HepG2 (cell line): ENCODE measurements around the gene DPYD. TPM values are rescaled to one million over a fixed set of nuclear protein-coding genes. Genes with fewer than 3 reads are reported as not detected.

Source experiments
- ATAC-seq: fragments of 200-7000 bp; cut with Tn5 transposase; 3 replicates; pipeline ENCODE4 v1.9.1; 2020; ENCODE audit warnings: mild to moderate bottlenecking, moderate library complexity
- BruUV-seq: library from RNA; stranded (reverse); fragments of 400-500 nt; replicated peaks from 2 replicates; lab custom pipeline; 2021; lab: Mats Ljungman, UMichigan
- CTCF ChIA-PET: fragments of 300-600 bp; formaldehyde crosslinking; extraction: SDS; loops from one replicate; lab custom pipeline; 2021; ENCODE audit warnings: low total read pairs, inconsistent platforms, low intra/inter-chr PET ratio; lab: Yijun Ruan, JAX
- POLR2A ChIA-PET: fragments of 350-600 bp; sonication (Branson Sonifier 250); formaldehyde crosslinking; loops from one replicate; lab custom pipeline; 2020; ENCODE audit warnings: antibody characterized with exemption, inconsistent platforms; lab: Yijun Ruan, JAX
- DNase-seq: peaks from one replicate; pipeline ENCODE4 v3.0.0-alpha.2; 2015; ENCODE audit warnings: low spot score
- FAIRE-seq: peaks from 3 replicates; lab custom pipeline; 2011; peaks lifted over from hg19 to GRCh38; lab: Jason Lieb, UNC
- H2AFZ ChIP-seq: one replicate; pipeline ENCODE4 v1.6.1; 2011; ENCODE audit warnings: low read length, inconsistent platforms
- H3K27ac ChIP-seq: fragments of 300-600 bp; 3 replicates; pipeline ENCODE4 v1.8.0; 2011; ENCODE audit warnings: mixed run types, mild to moderate bottlenecking, mixed read lengths, low read length, inconsistent platforms; ENCODE audit not compliant: insufficient read depth; ENCODE audit errors: extremely low read length
- H3K27me3 ChIP-seq, 2 experiments: fragments of 200-600 bp in 1 of 2; 2 replicates in 1 of 2; 3 replicates in 1 of 2; pipeline versions ENCODE4 v1.6.0 to v1.8.0; 2011; ENCODE audit warnings: low read length in 2 of 2, mild to moderate bottlenecking in 2 of 2, moderate library complexity in 2 of 2, inconsistent platforms in 1 of 2; ENCODE audit not compliant: insufficient read depth in 2 of 2, control insufficient read depth in 1 of 2
- H3K36me3 ChIP-seq, 2 experiments: fragments of 200-600 bp in 1 of 2; replicated peaks in 1 of 2; 2 replicates in 1 of 2; 3 replicates in 1 of 2; pipeline versions ENCODE4 v1.5.1 to v1.8.0; 2011; ENCODE audit warnings: low read length in 2 of 2, inconsistent platforms in 1 of 2; ENCODE audit not compliant: insufficient read depth in 2 of 2, control insufficient read depth in 1 of 2
- H3K4me1 ChIP-seq: 2 replicates; pipeline ENCODE4 v1.5.1; 2012; ENCODE audit warnings: low read length, inconsistent platforms; ENCODE audit not compliant: insufficient read depth
- H3K4me2 ChIP-seq: 2 replicates; pipeline ENCODE4 v1.6.0; 2011; ENCODE audit warnings: low read depth, low read length, inconsistent platforms
- H3K4me3 ChIP-seq, 3 experiments: fragments of 200-600 bp in 1 of 3; sonication (generic), shearing (Covaris generic) in 1 of 3; replicated peaks in 1 of 3; 2 replicates each; pipeline ENCODE4 v1.5.1; 2011 to 2016; ENCODE audit warnings: low read length in 3 of 3, inconsistent platforms in 2 of 3, low read depth in 2 of 3, mild to moderate bottlenecking in 2 of 3, control low read depth in 1 of 3, mixed read lengths in 1 of 3; ENCODE audit not compliant: insufficient read depth in 1 of 3
- H3K79me2 ChIP-seq: one replicate; pipeline ENCODE4 v1.6.1; 2011; ENCODE audit warnings: low read length, inconsistent platforms; ENCODE audit not compliant: insufficient read depth
- H3K9ac ChIP-seq: 2 replicates; pipeline ENCODE4 v1.6.0; 2011; ENCODE audit warnings: mild to moderate bottlenecking, low read depth, low read length, inconsistent platforms; ENCODE audit not compliant: insufficient read depth
- H3K9me3 ChIP-seq: 2 replicates; pipeline ENCODE4 v1.5.1; 2012; ENCODE audit warnings: mild to moderate bottlenecking, low read length
- H4K20me1 ChIP-seq: 2 replicates; pipeline ENCODE4 v1.6.0; 2011; ENCODE audit warnings: inconsistent platforms, mild to moderate bottlenecking, low read length, moderate library complexity; ENCODE audit not compliant: insufficient read depth
- AHDC1 ChIP-seq: sonication (generic); formaldehyde crosslinking; IDR thresholded peaks from 2 replicates; pipeline ENCODE4 v1.5.1; 2020; ENCODE audit warnings: mild to moderate bottlenecking, missing genetic modification reagents, borderline replicate concordance
- CHCHD3 ChIP-seq: sonication (generic); formaldehyde crosslinking; IDR thresholded peaks from 2 replicates; pipeline ENCODE4 v1.8.0; 2022; ENCODE audit warnings: mild to moderate bottlenecking, missing genetic modification reagents, moderate library complexity
- DNMT1 ChIP-seq: sonication (generic); formaldehyde crosslinking; IDR thresholded peaks from 2 replicates; pipeline ENCODE4 v1.5.1; 2020; ENCODE audit warnings: mild to moderate bottlenecking, missing genetic modification reagents
- ELF4 ChIP-seq: sonication (generic); formaldehyde crosslinking; IDR thresholded peaks from 2 replicates; pipeline ENCODE4 v1.5.0; 2020; ENCODE audit warnings: missing genetic modification reagents, mild to moderate bottlenecking, moderate library complexity, borderline replicate concordance
- FOXM1 ChIP-seq: sonication (generic); formaldehyde crosslinking; IDR thresholded peaks from 2 replicates; pipeline ENCODE4 v1.5.0; 2020; ENCODE audit warnings: missing genetic modification reagents
- MTF1 ChIP-seq: sonication (generic); formaldehyde crosslinking; IDR thresholded peaks from 2 replicates; pipeline ENCODE4 v1.5.0; 2020; ENCODE audit warnings: missing genetic modification reagents
- RBAK ChIP-seq: sonication (generic); formaldehyde crosslinking; IDR thresholded peaks from 2 replicates; pipeline ENCODE4 v1.5.1; 2020; ENCODE audit warnings: mild to moderate bottlenecking, missing genetic modification reagents
- SRF ChIP-seq: IDR thresholded peaks from 2 replicates; pipeline ENCODE4 v1.6.1; 2011; ENCODE audit warnings: mild to moderate bottlenecking, low read depth, low read length, moderate library complexity
- TAF15 ChIP-seq: fragments of 200-400 bp; formaldehyde crosslinking; IDR thresholded peaks from one replicate; pipeline ENCODE4 v1.6.1; 2018; ENCODE audit warnings: mild to moderate bottlenecking, low read depth, low read length; ENCODE audit not compliant: poor library complexity, severe bottlenecking
- TRIM24 ChIP-seq: sonication (generic); formaldehyde crosslinking; IDR thresholded peaks from 2 replicates; pipeline ENCODE4 v1.8.0; 2022; ENCODE audit warnings: mild to moderate bottlenecking, missing genetic modification reagents
- XBP1 ChIP-seq: sonication (generic); formaldehyde crosslinking; IDR thresholded peaks from 2 replicates; pipeline ENCODE4 v1.5.0; 2020; ENCODE audit warnings: missing genetic modification reagents
- ZBTB42 ChIP-seq: sonication (generic); formaldehyde crosslinking; IDR thresholded peaks from 2 replicates; pipeline ENCODE4 v1.5.0; 2020; ENCODE audit warnings: mild to moderate bottlenecking, missing genetic modification reagents
- ZNF264 ChIP-seq: sonication (generic); formaldehyde crosslinking; IDR thresholded peaks from 2 replicates; pipeline ENCODE4 v1.4.0; 2020; ENCODE audit warnings: missing genetic modification reagents
- ZNF713 ChIP-seq: sonication (generic); formaldehyde crosslinking; IDR thresholded peaks from 2 replicates; pipeline ENCODE4 v1.4.0; 2020; ENCODE audit warnings: mild to moderate bottlenecking, missing genetic modification reagents
- ZNF720 ChIP-seq: sonication (generic); formaldehyde crosslinking; IDR thresholded peaks from 2 replicates; pipeline ENCODE4 v1.4.0; 2020; ENCODE audit warnings: missing genetic modification reagents
- WGBS: methylation state at CpG from one replicate; pipeline ENCODE4 v1.1.6; 2017; ENCODE audit warnings: low lambda C conversion rate; 5-methylcytosine and 5-hydroxymethylcytosine counted together
- in situ Hi-C: cut with HindIII; loops from 2 replicates; pipeline ENCODE4 v1.10.0; 2017; ENCODE audit warnings: low pct_unique_long_range_greater_than_20kb; ENCODE audit not compliant: extremely low pct_ligation_motif_present
- intact Hi-C: fragments of 100-400 bp; cut with micrococcal nuclease; formaldehyde crosslinking; loops from one replicate; pipeline ENCODE4 v1.10.0; 2022; ENCODE audit not compliant: unreplicated experiment
- polyA plus RNA-seq, 8 experiments: library from polyadenylated mRNA; depleted of rRNA in 3 of 8; stranded (reverse) in 7 of 8; unstranded in 1 of 8; fragments of >200 nt; fragmentation: Illumina TruSeq in 4 of 8; extraction: Trizol in 4 of 8; gene quantifications; 2 replicates each; pipeline versions ENCODE4 v1.2.1 to v1.2.3, GENCODE V29; 2011 to 2016; ENCODE audit warnings: low read depth in 4 of 8, missing spikeins in 1 of 8, mixed read lengths in 1 of 8; ENCODE audit not compliant: insufficient read depth in 1 of 8
- total RNA-seq, 5 experiments: library from RNA; depleted of rRNA; stranded (reverse); fragments of >200 nt; fragmentation: Illumina TruSeq; extraction: Trizol; gene quantifications; 2 replicates each; pipeline ENCODE4 v1.2.3, GENCODE V29; 2016; ENCODE audit warnings: low read depth in 1 of 5

DPYD gene
- total and polyA plus RNA-seq, 2 of the 13 experiments (the other 11 are each of a cell fraction or from before 2014, with no cell fraction given): 1.3 to 3.4 TPM

DNA sequence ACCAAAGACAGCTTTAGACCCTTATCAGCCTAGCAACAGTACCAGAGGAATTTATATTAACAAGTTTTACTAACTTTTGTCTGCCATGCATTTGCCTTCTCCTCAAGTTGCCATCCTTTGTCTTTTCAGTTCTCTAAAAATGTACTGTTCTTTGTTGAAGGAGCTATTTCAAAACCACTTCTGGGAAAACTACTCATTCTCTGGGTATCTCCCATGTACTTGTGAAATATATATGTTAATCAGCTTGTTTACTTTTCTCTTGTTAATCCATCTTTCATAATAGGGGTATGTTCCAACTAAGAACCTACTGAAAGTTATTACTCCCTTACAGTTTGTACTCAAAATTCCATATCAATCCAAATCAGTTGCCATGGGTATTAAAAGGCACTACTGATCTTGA is 16.3 kb downstream of the DPYD start (continued):
- TF ChIP-seq DNMT1 (CRISPR knock-in tag): no peak
- TF ChIP-seq FOXM1: no peak
- TF ChIP-seq ELF4 (CRISPR knock-in tag): no peak
- no peak for TF ChIP-seq SRF
- no peak for TF ChIP-seq CHCHD3 (CRISPR knock-in tag)
- no peak for TF ChIP-seq ZBTB42
- TF ChIP-seq RBAK (CRISPR knock-in tag): no peak
- TF ChIP-seq XBP1 (CRISPR knock-in tag): no peak
- TF ChIP-seq TRIM24 (CRISPR knock-in tag): no peak

DNA sequence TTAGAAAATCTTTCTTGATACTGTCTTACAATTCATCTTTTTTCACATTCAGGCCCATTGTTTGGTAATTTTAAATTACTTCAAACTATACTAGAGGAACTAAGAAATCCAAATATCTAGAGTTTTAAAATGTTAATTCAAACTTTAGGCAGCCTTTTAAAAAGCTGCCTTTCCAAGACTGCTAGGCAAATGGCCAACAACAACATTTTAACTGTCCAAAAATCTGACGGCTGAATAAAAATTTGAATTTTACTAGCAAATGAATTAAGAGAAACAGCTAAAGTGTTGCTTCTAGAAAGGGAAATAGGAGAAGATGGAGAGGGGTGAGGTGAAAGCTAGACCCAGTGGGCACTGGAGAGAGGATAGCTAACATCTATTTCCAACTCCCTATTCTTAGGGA is 17.2 kb downstream of the DPYD start:
- H3K27ac ChIP-seq: no peak overlapping the region
- peaks cover 5% of the 10 kb centered on the region; the same call in 1 of the 2 replicates for H3K4me1 ChIP-seq
- DNase-seq: no peak
- BruUV-seq: no TSS peak
- WGBS: 89% methylated on average over 1 of the region's 1 CpG
- H3K9ac ChIP-seq: no peak overlapping the region
- H3K27me3 ChIP-seq: no peaks in the 10 kb centered on the region
- TF ChIP-seq AHDC1 (CRISPR knock-in tag): no peak
- no peak for TF ChIP-seq MTF1 (CRISPR knock-in tag)
- no peak for TF ChIP-seq ZNF264
- TF ChIP-seq ZNF720 (CRISPR knock-in tag): no peak
- TF ChIP-seq TAF15: no peak
- no peak for TF ChIP-seq ZNF713 (CRISPR knock-in tag)
- H3K4me2 ChIP-seq: no peak overlapping the region
- POLR2A ChIA-PET: no interaction called here
- no peak overlapping the region for H3K4me3 ChIP-seq
- no peaks in the 10 kb centered on the region for H3K36me3 ChIP-seq
- H4K20me1 ChIP-seq: no peaks in the 10 kb centered on the region
- in situ Hi-C loops (no loop called here), intact Hi-C loops (loop anchor here (5.0 kb wide), 1 partner anchor 284 kb away; no protein-coding TSS in a partner anchor)
- H2AFZ ChIP-seq: no peak overlapping the region
- no peak for ATAC-seq
- H3K79me2 ChIP-seq: no peaks in the 10 kb centered on the region
- CTCF ChIA-PET: no interaction called here
- FAIRE-seq: no peak
- H3K9me3 ChIP-seq: no peaks in the 10 kb centered on the region
